MM.1S (cell line): ENCODE results near the gene PLEK.
A peak's percentile ranks its signal among the peaks of the same experiment; 100 is the strongest.
"Not testable (repeated sequence)": the region's sequence is repeated elsewhere in the genome, so short reads cannot be mapped to it uniquely, and the experiment has no call there.

Experiments
- DNase-seq: peaks from one replicate; pipeline ENCODE4 v3.0.0-alpha.2; 2015
- H2AFZ ChIP-seq: fragments of 300-600 bp; sonication (generic); 2 replicates; pipeline ENCODE4 v1.6.0; 2016; ENCODE audit warnings: antibody characterized with exemption, low read length
- H3F3A ChIP-seq: fragments of 300-600 bp; sonication (generic); 2 replicates; pipeline ENCODE4 v1.6.1; 2016; ENCODE audit warnings: mild to moderate bottlenecking, antibody characterized with exemption, low read length, moderate library complexity, mixed read lengths; ENCODE audit not compliant: insufficient read depth
- H3K27ac ChIP-seq: fragments of 300-600 bp; sonication (generic); 2 replicates; pipeline ENCODE4 v1.5.1; 2016; ENCODE audit warnings: mild to moderate bottlenecking, low read length
- H3K27me3 ChIP-seq: fragments of 300-600 bp; sonication (generic); replicated peaks from 2 replicates; pipeline ENCODE4 v1.6.0; 2016; ENCODE audit warnings: low read length; ENCODE audit not compliant: insufficient read depth
- H3K36me3 ChIP-seq: fragments of 300-600 bp; sonication (generic); replicated peaks from 2 replicates; pipeline ENCODE4 v1.6.1; 2016; ENCODE audit warnings: mild to moderate bottlenecking, low read length, mixed read lengths; ENCODE audit not compliant: insufficient read depth
- H3K4me1 ChIP-seq: fragments of 300-600 bp; sonication (generic); 2 replicates; pipeline ENCODE4 v1.6.1; 2016; ENCODE audit warnings: low read length, mixed read lengths
- H3K4me2 ChIP-seq: fragments of 300-600 bp; sonication (generic); 2 replicates; pipeline ENCODE4 v1.6.0; 2016; ENCODE audit warnings: low read depth, low read length
- H3K4me3 ChIP-seq: fragments of 300-600 bp; sonication (generic); 2 replicates; pipeline ENCODE4 v1.5.1; 2016; ENCODE audit warnings: low read length, mixed read lengths
- H3K79me2 ChIP-seq: fragments of 300-600 bp; sonication (generic); 2 replicates; pipeline ENCODE4 v1.6.1; 2016; ENCODE audit warnings: mixed run types, low read length, mixed read lengths
- H3K9ac ChIP-seq: fragments of 300-600 bp; sonication (generic); 2 replicates; pipeline ENCODE4 v1.6.1; 2016; ENCODE audit warnings: low read length, mixed read lengths
- H3K9me2 ChIP-seq: fragments of 300-600 bp; sonication (generic); replicated peaks from 2 replicates; pipeline ENCODE4 v1.6.1; 2016; ENCODE audit warnings: mild to moderate bottlenecking, low read length, mixed read lengths; ENCODE audit not compliant: insufficient read depth
- H3K9me3 ChIP-seq: fragments of 300-600 bp; sonication (generic); replicated peaks from 2 replicates; pipeline ENCODE4 v1.6.1; 2016; ENCODE audit warnings: mild to moderate bottlenecking, low read length, mixed read lengths; ENCODE audit not compliant: insufficient read depth
- H4K20me1 ChIP-seq: fragments of 300-600 bp; sonication (generic); 2 replicates; pipeline ENCODE4 v1.6.1; 2016; ENCODE audit warnings: mild to moderate bottlenecking, low read length, moderate library complexity, mixed read lengths; ENCODE audit not compliant: insufficient read depth
- CTCF ChIP-seq: fragments of 300-600 bp; sonication (generic); IDR thresholded peaks from 2 replicates; pipeline ENCODE4 v1.5.1; 2016; ENCODE audit warnings: antibody characterized with exemption, low read length, mixed read lengths
- EZH2 ChIP-seq: fragments of 300-600 bp; sonication (generic); optimal IDR thresholded peaks from 2 replicates; pipeline ENCODE3; 2017; ENCODE audit warnings: low read depth, mild to moderate bottlenecking, antibody characterized with exemption, low read length, mixed read lengths
- EZH2phosphoT487 ChIP-seq: fragments of 300-600 bp; sonication (generic); IDR thresholded peaks from 2 replicates; pipeline ENCODE4 v1.6.1; 2018; ENCODE audit warnings: antibody characterized with exemption, low read length

The PLEK gene

GRCh38 chr2:68441179-68441993 lies 76.3 kb downstream of the PLEK start:
- Histone ChIP-seq H3K9ac (peak overlapping the region; percentile 30; the same call in 1 of the 2 replicates), H3K9me3 (no peaks in the 10 kb centered on the region), H3K36me3 (no peaks in the 10 kb centered on the region), H3K4me2 (peak overlapping the region; percentile 55), H3K9me2 (no peaks in the 10 kb centered on the region), H3K27me3 (no peaks in the 10 kb centered on the region), H3F3A (peaks cover 5% of the 10 kb centered on the region; the same call in 1 of the 2 replicates), H3K79me2 (no peaks in the 10 kb centered on the region), H3K4me3 (peak overlapping the region; percentile 16; the same call in 1 of the 2 replicates), H3K4me1 (peaks cover 12% of the 10 kb centered on the region), H4K20me1 (no peaks in the 10 kb centered on the region), H3K27ac (peak overlapping the region; percentile 70), H2AFZ (peak overlapping the region; percentile 33)
- peak; percentile 98 for DNase-seq
- TF ChIP-seq EZH2phosphoT487 (no peak), EZH2 (no peak), CTCF (peak; percentile 90)

- peaks cover 12% of the 10 kb centered on the region for H3K4me1 ChIP-seq
- H2AFZ ChIP-seq: peak overlapping the region; percentile 55; the same call in 1 of the 2 replicates
- H3K4me3 ChIP-seq: no peak overlapping the region
- no peaks in the 10 kb centered on the region for H3K36me3 ChIP-seq
- H3K4me2 ChIP-seq: peak overlapping the region; percentile 10; the same call in 1 of the 2 replicates
- H3K9ac ChIP-seq: no peak overlapping the region
- H3K9me2 ChIP-seq: no peaks in the 10 kb centered on the region
- no peaks in the 10 kb centered on the region for H3K9me3 ChIP-seq
- peaks cover 5% of the 10 kb centered on the region; the same call in 1 of the 2 replicates for H3F3A ChIP-seq
- no peak for DNase-seq
- H3K27me3 ChIP-seq: no peaks in the 10 kb centered on the region
- no peaks in the 10 kb centered on the region for H3K79me2 ChIP-seq
- TF ChIP-seq CTCF (no peak), EZH2phosphoT487 (no peak), EZH2 (no peak)
- H3K27ac ChIP-seq: no peak overlapping the region
- H4K20me1 ChIP-seq: no peaks in the 10 kb centered on the region
Measured at GRCh38 chr2:68441994-68442322, 76.9 kb downstream of the PLEK start.

GRCh38 chr2:68446425-68446824 lies 81.3 kb downstream of the PLEK start:
- not testable (repeated sequence) for DNase-seq, H3K9me2 ChIP-seq, H2AFZ ChIP-seq, H3K4me1 ChIP-seq, H3F3A ChIP-seq, H3K9ac ChIP-seq, H3K4me2 ChIP-seq, H3K79me2 ChIP-seq, H3K27me3 ChIP-seq, H3K9me3 ChIP-seq, H3K27ac ChIP-seq, H3K4me3 ChIP-seq, H4K20me1 ChIP-seq, H3K36me3 ChIP-seq
